Retinal pigment epithelial cell (primary cell): ENCODE measurements around the gene CDC6.

ENCODE experiments used
- DNase-seq: peaks from one replicate; pipeline ENCODE4 v3.0.0-alpha.2; 2010; ENCODE audit warnings: low read depth
- H3K4me3 ChIP-seq: 2 replicates; pipeline ENCODE4 v1.5.1; 2011; ENCODE audit warnings: mild to moderate bottlenecking, low read length, control low read depth, moderate library complexity
- CTCF ChIP-seq: conservative IDR thresholded peaks from 2 replicates; pipeline ENCODE4 v1.5.1; 2011; ENCODE audit warnings: low read depth, low read length, control low read depth, inconsistent platforms

Gene CDC6

DNA sequence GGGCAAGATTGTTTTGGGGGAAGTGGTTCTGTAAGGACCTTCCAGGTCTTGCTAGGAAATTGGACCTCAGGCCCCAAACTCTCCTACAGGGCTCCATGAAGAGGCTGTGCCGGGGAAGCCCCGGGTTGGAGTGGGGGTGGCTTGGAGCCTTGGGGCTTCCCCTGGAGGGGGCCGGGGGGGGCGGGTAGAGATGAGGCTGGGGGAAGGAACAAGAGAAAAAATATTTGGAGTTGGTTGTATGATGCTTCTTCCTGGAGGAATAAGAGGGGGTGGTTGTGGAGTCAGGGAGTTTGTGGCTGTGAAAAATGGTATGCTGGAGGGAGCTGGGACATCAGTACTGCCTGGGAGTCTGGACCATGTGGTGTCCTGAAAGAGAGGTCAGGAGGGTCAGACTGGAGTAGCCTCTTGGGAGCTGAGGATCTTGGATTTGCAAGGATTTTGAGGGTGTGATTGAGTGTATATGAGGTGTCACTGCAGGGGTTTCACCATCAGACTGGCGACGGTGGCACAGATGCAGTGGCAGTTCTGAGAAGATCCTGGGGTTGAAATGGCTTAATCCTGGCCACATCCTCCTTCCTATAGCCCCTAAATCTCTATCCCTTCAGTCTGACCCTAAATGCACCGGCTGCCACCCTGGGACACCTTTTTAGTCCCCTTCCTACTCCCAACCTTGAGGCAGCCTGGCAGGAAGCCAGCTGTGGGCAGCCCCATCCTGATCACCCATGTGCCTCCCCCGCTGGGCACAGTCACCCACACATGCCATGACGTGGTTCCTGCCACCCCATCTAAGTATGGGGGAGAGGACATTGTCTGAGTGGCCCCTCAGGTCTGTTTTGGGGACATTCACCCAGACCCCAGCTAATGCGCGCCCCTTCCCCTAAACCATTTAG is 32.2 kb downstream of the CDC6 start:
- no peak for TF ChIP-seq CTCF
- H3K4me3 ChIP-seq, result peak overlapping the region; percentile 87
- DNase-seq, result no peak

DNA sequence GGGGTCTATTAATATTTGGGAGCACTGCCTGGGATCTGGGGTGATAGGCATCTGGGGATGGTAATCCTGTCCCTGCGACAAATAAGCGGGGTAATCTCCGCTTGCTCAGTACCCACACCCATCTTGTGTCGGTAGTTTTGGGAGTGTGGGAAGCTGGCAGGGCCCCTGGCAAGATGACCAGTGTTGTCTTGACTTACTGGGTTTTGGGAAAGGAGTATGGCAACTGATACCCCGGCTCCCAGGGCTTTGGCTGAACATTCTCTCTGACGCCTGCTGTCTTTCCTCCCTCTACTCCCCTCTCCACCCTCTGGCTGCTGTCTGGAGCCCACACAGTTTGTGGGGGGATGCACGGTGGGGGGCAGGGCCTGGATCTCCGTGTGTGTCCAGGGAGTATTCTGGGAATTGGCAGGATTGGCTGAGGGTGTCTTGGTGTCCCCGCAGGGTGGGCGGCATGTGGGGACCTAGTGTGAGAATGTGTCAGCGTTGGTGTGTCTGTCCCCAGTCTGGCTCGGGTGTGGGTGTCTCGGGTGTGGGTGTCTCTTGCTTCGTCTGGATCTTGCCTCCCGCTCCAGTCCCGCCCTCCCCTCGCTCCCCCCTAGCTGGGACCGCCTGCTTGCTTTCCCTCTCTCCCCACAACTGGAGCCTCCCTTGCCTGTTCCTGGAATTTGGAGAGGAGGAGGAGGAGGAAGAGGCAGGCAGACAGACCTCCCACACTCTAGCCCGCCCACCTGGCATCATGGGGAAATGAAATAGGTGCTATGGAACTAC is 33.3 kb downstream of the CDC6 start:
- peak overlapping the region; percentile 87 for H3K4me3 ChIP-seq
- no peak for TF ChIP-seq CTCF
- no peak for DNase-seq

GRCh38 chr17:40321524-40321929 is 33.8 kb downstream of the CDC6 start:
- H3K4me3 ChIP-seq, result peak overlapping the region; percentile 87
- TF ChIP-seq CTCF, result no peak

GRCh38 chr17:40321961-40322357 is 34.3 kb downstream of the CDC6 start:
- TF ChIP-seq CTCF, result no peak
- no peak for DNase-seq
- peak overlapping the region; percentile 87 for H3K4me3 ChIP-seq

More at GRCh38 chr17:40321524-40321929, 33.8 kb downstream of the CDC6 start:
- no peak for DNase-seq

GRCh38 chr17:40322358-40323315 is 35.0 kb downstream of the CDC6 start:
- H3K4me3 ChIP-seq, result peak overlapping the region; percentile 87
- no peak for DNase-seq
- no peak for TF ChIP-seq CTCF
